Measurements from ENCODE around the gene CEP350. TPM values are rescaled to one million over a fixed set of nuclear protein-coding genes. Genes with fewer than 3 reads are reported as not detected.

CEP350 gene
- total RNA-seq, 1 experiment from 2014 or later = 27.6 TPM

- ChIA-PET CTCF (no interaction called here), RAD21 (ENCODE audit: low non-redundant PET in 1 of 2, low total read pairs in 2 of 2, uncharacterized antibody in 2 of 2, unreplicated experiment in 2 of 2) (no interaction called here), POLR2A (no interaction called here)
- Histone ChIP-seq H3K79me2 (ENCODE audit: insufficient read depth, low read length) (peaks cover 91% of the 10 kb centered on the region), H3K9ac (ENCODE audit: low read length) (no peak overlapping the region), H3K27ac (ENCODE audit: low read depth, low read length) (no peak overlapping the region), H3K9me3 (ENCODE audit: control insufficient read depth in 1 of 2, insufficient read depth in 1 of 2, low read depth in 1 of 2, low read length in 2 of 2) (no peaks in the 10 kb centered on the region; a peak in 1 of 4 replicates), H3K36me3 (ENCODE audit: control insufficient read depth in 1 of 2, insufficient read depth in 2 of 2, low read length in 2 of 2) (no peaks in the 10 kb centered on the region), H3K4me3 (replicated peaks in 1 of 2; ENCODE audit: low read depth in 1 of 2, low read length in 2 of 2) (no peak overlapping the region), H3K4me1 (ENCODE audit: control insufficient read depth in 1 of 2, insufficient read depth in 2 of 2, low read length in 2 of 2) (no peaks in the 10 kb centered on the region), H3K9me2 (ENCODE audit: insufficient read depth) (no peaks in the 10 kb centered on the region), H2AFZ (ENCODE audit: low read depth, low read length, poor library complexity, severe bottlenecking) (no peak overlapping the region), H3K4me2 (ENCODE audit: low read length) (no peak overlapping the region), H4K20me1 (ENCODE audit: insufficient read depth) (no peaks in the 10 kb centered on the region), H3K27me3 (ENCODE audit: insufficient read depth, low read length) (no peaks in the 10 kb centered on the region)
- no peak for TF ChIP-seq SRF (IDR thresholded peaks at IDR 0.05; ENCODE audit: low read depth)
- TF ChIP-seq ZNF274 (IDR thresholded peaks at IDR 0.05; ENCODE audit: low read depth, low read length) = no peak
- TF ChIP-seq ZBTB33 (IDR thresholded peaks at IDR 0.05; ENCODE audit: extremely low read depth, insufficient replicate concordance, low read length) = no peak
- TF ChIP-seq, protein P1, sequence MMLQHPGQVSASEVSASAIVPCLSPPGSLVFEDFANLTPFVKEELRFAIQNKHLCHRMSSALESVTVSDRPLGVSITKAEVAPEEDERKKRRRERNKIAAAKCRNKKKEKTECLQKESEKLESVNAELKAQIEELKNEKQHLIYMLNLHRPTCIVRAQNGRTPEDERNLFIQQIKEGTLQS (IDR thresholded peaks at IDR 0.05) = no peak
- TF ChIP-seq, protein P2, sequence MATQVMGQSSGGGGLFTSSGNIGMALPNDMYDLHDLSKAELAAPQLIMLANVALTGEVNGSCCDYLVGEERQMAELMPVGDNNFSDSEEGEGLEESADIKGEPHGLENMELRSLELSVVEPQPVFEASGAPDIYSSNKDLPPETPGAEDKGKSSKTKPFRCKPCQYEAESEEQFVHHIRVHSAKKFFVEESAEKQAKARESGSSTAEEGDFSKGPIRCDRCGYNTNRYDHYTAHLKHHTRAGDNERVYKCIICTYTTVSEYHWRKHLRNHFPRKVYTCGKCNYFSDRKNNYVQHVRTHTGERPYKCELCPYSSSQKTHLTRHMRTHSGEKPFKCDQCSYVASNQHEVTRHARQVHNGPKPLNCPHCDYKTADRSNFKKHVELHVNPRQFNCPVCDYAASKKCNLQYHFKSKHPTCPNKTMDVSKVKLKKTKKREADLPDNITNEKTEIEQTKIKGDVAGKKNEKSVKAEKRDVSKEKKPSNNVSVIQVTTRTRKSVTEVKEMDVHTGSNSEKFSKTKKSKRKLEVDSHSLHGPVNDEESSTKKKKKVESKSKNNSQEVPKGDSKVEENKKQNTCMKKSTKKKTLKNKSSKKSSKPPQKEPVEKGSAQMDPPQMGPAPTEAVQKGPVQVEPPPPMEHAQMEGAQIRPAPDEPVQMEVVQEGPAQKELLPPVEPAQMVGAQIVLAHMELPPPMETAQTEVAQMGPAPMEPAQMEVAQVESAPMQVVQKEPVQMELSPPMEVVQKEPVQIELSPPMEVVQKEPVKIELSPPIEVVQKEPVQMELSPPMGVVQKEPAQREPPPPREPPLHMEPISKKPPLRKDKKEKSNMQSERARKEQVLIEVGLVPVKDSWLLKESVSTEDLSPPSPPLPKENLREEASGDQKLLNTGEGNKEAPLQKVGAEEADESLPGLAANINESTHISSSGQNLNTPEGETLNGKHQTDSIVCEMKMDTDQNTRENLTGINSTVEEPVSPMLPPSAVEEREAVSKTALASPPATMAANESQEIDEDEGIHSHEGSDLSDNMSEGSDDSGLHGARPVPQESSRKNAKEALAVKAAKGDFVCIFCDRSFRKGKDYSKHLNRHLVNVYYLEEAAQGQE (IDR thresholded peaks at IDR 0.05; ENCODE audit: low read depth) = no peak
- intact Hi-C loops (cut with micrococcal nuclease) = no loop called here
- no peak for ATAC-seq
- BruUV-seq (replicated peaks) = no TSS peak
- DNase-seq (ENCODE audit: low read depth, low spot score) = no peak
Observed at GRCh38 chr1:179966551-179966950, 11.9 kb downstream of the CEP350 start.

Data from HCT116 (cell line).